IMR-90 (cell line): ENCODE results near the gene IGSF9B. TPM values are rescaled to one million over a fixed set of nuclear protein-coding genes. Genes with fewer than 3 reads are reported as not detected.

Experiments
- ATAC-seq: fragments of 200-7000 bp; cut with Tn5 transposase; 2 replicates; pipeline ENCODE4 v1.9.1; 2020; ENCODE audit warnings: low read depth, mild to moderate bottlenecking, moderate library complexity
- BruUV-seq: library from RNA; stranded (reverse); fragments of 400-500 nt; replicated peaks from 2 replicates; lab custom pipeline; 2021; lab: Mats Ljungman, UMichigan
- CTCF ChIA-PET: fragments of 300-600 bp; formaldehyde crosslinking; extraction: SDS; loops from one replicate; lab custom pipeline; 2021; ENCODE audit warnings: antibody characterized with exemption; lab: Yijun Ruan, JAX
- POLR2A ChIA-PET: fragments of 300-600 bp; sonication (Branson Sonifier 250); formaldehyde crosslinking; loops from one replicate; lab custom pipeline; 2022; ENCODE audit warnings: antibody characterized with exemption; ENCODE audit not compliant: unreplicated experiment; lab: Charles Lee
- DNase-seq: peaks from one replicate; pipeline ENCODE4 v3.0.0; 2013
- H2AFZ ChIP-seq: replicated peaks from 2 replicates; pipeline ENCODE3; 2013; ENCODE audit warnings: low read length, mild to moderate bottlenecking; ENCODE audit not compliant: poor library complexity
- H2AK5ac ChIP-seq: 2 replicates; pipeline ENCODE4 v1.6.1; 2013; ENCODE audit warnings: low read depth, low read length, inconsistent platforms
- H2AK9ac ChIP-seq: replicated peaks from 2 replicates; pipeline ENCODE3; 2013; ENCODE audit warnings: mild to moderate bottlenecking, low read depth, low read length, moderate library complexity; ENCODE audit not compliant: poor library complexity
- H2BK120ac ChIP-seq: 2 replicates; pipeline ENCODE4 v1.6.1; 2013; ENCODE audit warnings: low read depth, low read length, inconsistent platforms
- H2BK15ac ChIP-seq: 3 replicates; pipeline ENCODE4 v1.6.1; 2013; ENCODE audit warnings: low read depth, low read length, inconsistent platforms
- H2BK20ac ChIP-seq: 2 replicates; pipeline ENCODE4 v1.6.1; 2013; ENCODE audit warnings: low read depth, mild to moderate bottlenecking, inconsistent platforms, low read length, moderate library complexity
- H2BK5ac ChIP-seq: 2 replicates; pipeline ENCODE4 v1.6.1; 2013; ENCODE audit warnings: mild to moderate bottlenecking, low read depth, low read length, inconsistent platforms; ENCODE audit not compliant: poor library complexity, severe bottlenecking
- H3K14ac ChIP-seq: replicated peaks from 2 replicates; pipeline ENCODE4 v1.6.1; 2013; ENCODE audit warnings: low read depth, low read length, inconsistent platforms
- H3K18ac ChIP-seq: 2 replicates; pipeline ENCODE4 v1.6.1; 2013; ENCODE audit warnings: low read depth, low read length, control low read depth
- H3K23ac ChIP-seq: 2 replicates; pipeline ENCODE4 v1.6.1; 2013; ENCODE audit warnings: low read depth, low read length, inconsistent platforms
- H3K27ac ChIP-seq: 2 replicates; pipeline ENCODE4 v1.5.1; 2013; ENCODE audit warnings: mild to moderate bottlenecking, control low read depth, low read length; ENCODE audit not compliant: insufficient read depth
- H3K27me3 ChIP-seq: 2 replicates; pipeline ENCODE4 v1.6.1; 2013; ENCODE audit warnings: low read length; ENCODE audit not compliant: control insufficient read depth, insufficient read depth
- H3K36me3 ChIP-seq: 2 replicates; pipeline ENCODE4 v1.6.1; 2013; ENCODE audit warnings: low read length, mixed read lengths; ENCODE audit not compliant: control insufficient read depth, insufficient read depth
- H3K4ac ChIP-seq: 2 replicates; pipeline ENCODE4 v1.6.1; 2013; ENCODE audit warnings: low read depth, low read length, inconsistent platforms
- H3K4me1 ChIP-seq: 2 replicates; pipeline ENCODE4 v1.6.1; 2013; ENCODE audit warnings: low read length, mixed read lengths; ENCODE audit not compliant: control insufficient read depth, insufficient read depth
- H3K4me2 ChIP-seq: 2 replicates; pipeline ENCODE4 v1.6.1; 2013; ENCODE audit warnings: low read depth, mild to moderate bottlenecking, control low read depth, low read length, moderate library complexity
- H3K4me3 ChIP-seq: 2 replicates; pipeline ENCODE4 v1.5.1; 2013; ENCODE audit warnings: low read depth, mild to moderate bottlenecking, control low read depth, low read length, moderate library complexity; ENCODE audit not compliant: insufficient read depth
- H3K56ac ChIP-seq: 2 replicates; pipeline ENCODE4 v1.6.1; 2013; ENCODE audit warnings: low read length, inconsistent platforms; ENCODE audit not compliant: insufficient read depth; ENCODE audit errors: extremely low read depth
- H3K79me1 ChIP-seq, 2 experiments: 2 replicates each; pipeline ENCODE4 v1.6.1; 2013; ENCODE audit warnings: low read length in 2 of 2, inconsistent platforms in 1 of 2, low read depth in 1 of 2
- H3K9ac ChIP-seq: 2 replicates; pipeline ENCODE4 v1.6.1; 2013; ENCODE audit warnings: low read depth, low read length, control low read depth
- H3K9me1 ChIP-seq: 2 replicates; pipeline ENCODE4 v1.6.1; 2013; ENCODE audit warnings: low read length, inconsistent platforms; ENCODE audit not compliant: insufficient read depth
- H3K9me3 ChIP-seq: 2 replicates; pipeline ENCODE4 v1.6.1; 2013; ENCODE audit warnings: low read length; ENCODE audit not compliant: control insufficient read depth, insufficient read depth
- H4K20me1 ChIP-seq: 2 replicates; pipeline ENCODE4 v1.6.1; 2013; ENCODE audit warnings: low read length, inconsistent platforms; ENCODE audit not compliant: insufficient read depth
- H4K5ac ChIP-seq: 2 replicates; pipeline ENCODE4 v1.6.1; 2013; ENCODE audit warnings: mild to moderate bottlenecking, low read depth, low read length, control low read depth
- H4K8ac ChIP-seq, 2 experiments: 2 replicates each; pipeline ENCODE4 v1.6.1; 2013; ENCODE audit warnings: low read depth in 2 of 2, low read length in 2 of 2, control low read depth in 1 of 2, inconsistent platforms in 1 of 2
- H4K91ac ChIP-seq: 2 replicates; pipeline ENCODE4 v1.6.1; 2013; ENCODE audit warnings: low read depth, low read length, inconsistent platforms; ENCODE audit not compliant: insufficient read depth
- CEBPB ChIP-seq: IDR thresholded peaks from 2 replicates; pipeline ENCODE4 v1.6.1; 2012; ENCODE audit warnings: low read depth, low read length, improper control_type of control experiment
- MAFK ChIP-seq: IDR thresholded peaks from 2 replicates; pipeline ENCODE4 v1.6.1; 2012; ENCODE audit warnings: low read depth, low read length, improper control_type of control experiment
- MXI1 ChIP-seq: IDR thresholded peaks from 2 replicates; pipeline ENCODE4 v1.6.1; 2012; ENCODE audit warnings: low read depth, mild to moderate bottlenecking, low read length, moderate library complexity, borderline replicate concordance
- NFE2L2 ChIP-seq: fragments of 150-350 bp; IDR thresholded peaks from 2 replicates; pipeline ENCODE4 v1.6.1; 2016; ENCODE audit warnings: low read depth, mild to moderate bottlenecking, low read length
- RCOR1 ChIP-seq: IDR thresholded peaks from 2 replicates; pipeline ENCODE4 v1.6.1; 2012; ENCODE audit warnings: mild to moderate bottlenecking, low read length, improper control_type of control experiment; ENCODE audit not compliant: insufficient replicate concordance
- SMC3 ChIP-seq: fragments of 150-350 bp; IDR thresholded peaks from 2 replicates; pipeline ENCODE4 v1.6.1; 2016; ENCODE audit warnings: low read depth, mild to moderate bottlenecking, antibody characterized with exemption, low read length, moderate library complexity
- WGBS, 2 experiments: methylation state at CpG; one replicate each; pipeline versions ENCODE4 v1.1.5 to v1.1.7; 2013; ENCODE audit warnings: missing lambda C conversion rate in 2 of 2; ENCODE audit not compliant: insufficient read length in 1 of 2; ENCODE audit errors: extremely low coverage in 2 of 2; 5-methylcytosine and 5-hydroxymethylcytosine counted together
- dilution Hi-C: fragments of 300-500 bp; cut with HindIII; formaldehyde crosslinking; loops from one replicate; pipeline ENCODE4 v1.14.3; 2018; ENCODE audit warnings: low sequenced_read_pairs; ENCODE audit not compliant: unreplicated experiment
- in situ Hi-C: fragments of 300-500 bp; cut with MboI; formaldehyde crosslinking; loops from 3 replicates; pipeline ENCODE4 v1.14.3; 2019; ENCODE audit warnings: low sequenced_read_pairs, inconsistent platforms, mixed read lengths
- intact Hi-C: fragments of 100-400 bp; cut with micrococcal nuclease; formaldehyde crosslinking; loops from 2 replicates; pipeline ENCODE4 v1.10.0; 2022
- polyA plus RNA-seq, 3 experiments: library from polyadenylated mRNA; depleted of rRNA; stranded (reverse); fragments of >200 nt; gene quantifications; 2 replicates each; pipeline ENCODE4 v1.2.3, GENCODE V29; 2012; ENCODE audit warnings: low replicate concordance in 1 of 3
- total RNA-seq: library from RNA; depleted of rRNA; stranded (reverse); fragments of >200 nt; gene quantifications from 2 replicates; pipeline ENCODE4 v1.2.3, GENCODE V29; 2012
- TF ChIP-seq, protein P1 (sequence below): fragments of 150-350 bp; IDR thresholded peaks from 2 replicates; pipeline ENCODE4 v1.6.1; 2016; ENCODE audit warnings: low read depth, mild to moderate bottlenecking, low read length, moderate library complexity, borderline replicate concordance
- TF ChIP-seq, protein P2 (sequence below): conservative IDR thresholded peaks from 2 replicates; pipeline ENCODE4 v1.5.1; 2012; ENCODE audit warnings: mild to moderate bottlenecking, low read depth, low read length, improper control_type of control experiment

IGSF9B gene
- total and polyA plus RNA-seq, 2 of the 4 experiments (the other 2 are of a cell fraction) = under 0.01 to 0.10 TPM

DNA sequence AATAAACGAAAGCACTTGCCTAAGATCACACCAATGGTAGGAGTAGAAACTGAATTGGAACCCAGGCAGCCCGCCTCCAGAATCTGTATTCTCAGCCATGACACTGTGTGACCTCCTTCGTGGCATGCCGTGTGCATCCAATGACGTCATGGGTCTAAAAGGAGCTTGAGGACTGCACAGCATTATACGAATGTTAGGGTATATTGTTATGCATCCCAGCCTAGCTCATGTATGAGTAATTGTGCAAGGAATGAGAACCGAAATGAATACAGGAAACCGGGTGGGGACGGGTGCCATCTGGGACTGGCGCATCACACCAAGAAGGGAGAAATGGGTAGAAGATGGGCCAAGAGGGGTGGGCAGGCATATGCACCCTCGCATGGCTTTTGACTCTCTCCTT lies 12.3 kb upstream of the IGSF9B start:
- no peak overlapping the region for H3K4ac ChIP-seq
- no peak overlapping the region for H2AK5ac ChIP-seq
- DNase-seq = no peak
- in situ Hi-C loops (no loop called here), dilution Hi-C loops (no loop called here), intact Hi-C loops (no loop called here)
- no peak overlapping the region for H3K14ac ChIP-seq
- no peaks in the 10 kb centered on the region for H3K36me3 ChIP-seq
- no CpG with 5 or more reads among the region's 11 CpGs for WGBS, 2 experiments
- H4K91ac ChIP-seq = no peak overlapping the region
- no peaks in the 10 kb centered on the region for H3K4me1 ChIP-seq
- H3K56ac ChIP-seq = no peak overlapping the region
- H2BK120ac ChIP-seq = no peak overlapping the region
- H2AK9ac ChIP-seq = no peak overlapping the region
- ChIA-PET CTCF (no interaction called here), POLR2A (no interaction called here)
- H2BK20ac ChIP-seq = no peak overlapping the region
- no peak overlapping the region for H2BK5ac ChIP-seq
- H3K9me3 ChIP-seq = no peaks in the 10 kb centered on the region
- TF ChIP-seq, protein P1, sequence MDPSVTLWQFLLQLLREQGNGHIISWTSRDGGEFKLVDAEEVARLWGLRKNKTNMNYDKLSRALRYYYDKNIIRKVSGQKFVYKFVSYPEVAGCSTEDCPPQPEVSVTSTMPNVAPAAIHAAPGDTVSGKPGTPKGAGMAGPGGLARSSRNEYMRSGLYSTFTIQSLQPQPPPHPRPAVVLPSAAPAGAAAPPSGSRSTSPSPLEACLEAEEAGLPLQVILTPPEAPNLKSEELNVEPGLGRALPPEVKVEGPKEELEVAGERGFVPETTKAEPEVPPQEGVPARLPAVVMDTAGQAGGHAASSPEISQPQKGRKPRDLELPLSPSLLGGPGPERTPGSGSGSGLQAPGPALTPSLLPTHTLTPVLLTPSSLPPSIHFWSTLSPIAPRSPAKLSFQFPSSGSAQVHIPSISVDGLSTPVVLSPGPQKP = no peak
- TF ChIP-seq RCOR1 (no peak), MAFK (no peak), SMC3 (no peak), MXI1 (no peak), CEBPB (no peak), NFE2L2 (no peak)
- TF ChIP-seq, protein P2, sequence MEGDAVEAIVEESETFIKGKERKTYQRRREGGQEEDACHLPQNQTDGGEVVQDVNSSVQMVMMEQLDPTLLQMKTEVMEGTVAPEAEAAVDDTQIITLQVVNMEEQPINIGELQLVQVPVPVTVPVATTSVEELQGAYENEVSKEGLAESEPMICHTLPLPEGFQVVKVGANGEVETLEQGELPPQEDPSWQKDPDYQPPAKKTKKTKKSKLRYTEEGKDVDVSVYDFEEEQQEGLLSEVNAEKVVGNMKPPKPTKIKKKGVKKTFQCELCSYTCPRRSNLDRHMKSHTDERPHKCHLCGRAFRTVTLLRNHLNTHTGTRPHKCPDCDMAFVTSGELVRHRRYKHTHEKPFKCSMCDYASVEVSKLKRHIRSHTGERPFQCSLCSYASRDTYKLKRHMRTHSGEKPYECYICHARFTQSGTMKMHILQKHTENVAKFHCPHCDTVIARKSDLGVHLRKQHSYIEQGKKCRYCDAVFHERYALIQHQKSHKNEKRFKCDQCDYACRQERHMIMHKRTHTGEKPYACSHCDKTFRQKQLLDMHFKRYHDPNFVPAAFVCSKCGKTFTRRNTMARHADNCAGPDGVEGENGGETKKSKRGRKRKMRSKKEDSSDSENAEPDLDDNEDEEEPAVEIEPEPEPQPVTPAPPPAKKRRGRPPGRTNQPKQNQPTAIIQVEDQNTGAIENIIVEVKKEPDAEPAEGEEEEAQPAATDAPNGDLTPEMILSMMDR = no peak
- H3K79me1 ChIP-seq = no peaks in the 10 kb centered on the region
- no peaks in the 10 kb centered on the region for H3K9me1 ChIP-seq
- ATAC-seq = no peak
- no peak overlapping the region for H2AFZ ChIP-seq
- H2BK15ac ChIP-seq = no peak overlapping the region
- H3K23ac ChIP-seq = no peak overlapping the region
- peaks cover 3% of the 10 kb centered on the region; the same call in 1 of the 2 replicates for H3K27me3 ChIP-seq
- BruUV-seq = no TSS peak
- no peak overlapping the region for H3K4me2 ChIP-seq
- H4K5ac ChIP-seq = no peak overlapping the region
- no peak overlapping the region for H4K8ac ChIP-seq
- H3K27ac ChIP-seq = no peak overlapping the region
- no peak overlapping the region for H3K4me3 ChIP-seq
- no peaks in the 10 kb centered on the region for H4K20me1 ChIP-seq
- no peak overlapping the region for H3K9ac ChIP-seq
- H3K18ac ChIP-seq = no peak overlapping the region
